HG03378 (cell line): ENCODE results near the gene SLC25A6.
"Not testable (repeated sequence)": the region's sequence is repeated elsewhere in the genome, so short reads cannot be mapped to it uniquely, and the experiment has no call there.

Experiments used
- ATAC-seq: cut with Tn5 transposase; IDR thresholded peaks from one replicate; pipeline ENCODE4 v1.9.1; 2021; ENCODE audit warnings: mild to moderate bottlenecking, moderate library complexity; ENCODE audit not compliant: unreplicated experiment

SLC25A6 gene

DNA sequence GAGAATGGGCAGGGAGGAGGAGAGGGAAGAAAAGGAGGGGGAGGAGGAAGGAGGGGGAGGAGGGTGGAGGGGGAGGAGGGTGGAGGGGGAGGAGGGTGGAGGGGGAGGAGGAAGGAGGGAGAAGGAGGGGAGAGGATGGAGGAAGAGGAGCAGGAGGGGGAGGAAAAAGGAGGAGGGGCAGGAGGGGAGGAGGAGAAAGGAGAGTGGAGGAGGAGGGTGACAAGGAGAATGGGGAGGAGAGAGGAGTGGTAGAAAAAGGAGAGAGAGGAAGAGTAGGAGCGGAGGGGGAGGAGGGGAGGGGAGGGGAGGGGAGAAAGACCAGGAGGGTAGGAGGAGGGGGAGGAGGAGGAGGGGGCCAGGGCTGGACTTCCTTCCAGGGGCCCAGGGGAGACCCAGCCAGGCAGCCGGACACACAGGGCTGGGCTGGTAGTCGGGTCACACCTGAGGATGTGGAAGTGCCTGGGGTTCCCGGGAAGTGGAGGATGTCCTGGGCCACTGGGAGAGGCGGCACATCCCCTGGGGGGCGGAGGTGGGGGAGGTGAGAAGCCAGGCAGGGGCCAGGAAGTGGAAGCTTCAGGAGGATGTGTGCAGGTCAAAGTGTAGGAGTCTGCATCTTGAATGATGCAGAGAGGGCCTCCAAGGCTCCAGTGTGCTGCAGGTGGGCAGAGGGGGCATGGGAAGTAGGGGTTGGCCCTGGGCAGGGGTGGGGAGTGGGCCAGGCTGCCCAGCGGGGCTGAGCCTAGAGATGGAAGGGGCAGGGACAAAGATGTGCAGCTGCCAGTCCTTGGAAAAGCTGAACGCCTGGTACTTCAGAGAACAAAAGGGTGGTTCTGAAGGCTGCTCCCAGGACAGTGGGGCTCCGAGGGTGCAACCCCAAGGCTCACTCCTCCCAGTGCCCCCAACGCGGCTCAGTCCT, 36.5 kb downstream of the SLC25A6 start:
- ATAC-seq: no peak

DNA sequence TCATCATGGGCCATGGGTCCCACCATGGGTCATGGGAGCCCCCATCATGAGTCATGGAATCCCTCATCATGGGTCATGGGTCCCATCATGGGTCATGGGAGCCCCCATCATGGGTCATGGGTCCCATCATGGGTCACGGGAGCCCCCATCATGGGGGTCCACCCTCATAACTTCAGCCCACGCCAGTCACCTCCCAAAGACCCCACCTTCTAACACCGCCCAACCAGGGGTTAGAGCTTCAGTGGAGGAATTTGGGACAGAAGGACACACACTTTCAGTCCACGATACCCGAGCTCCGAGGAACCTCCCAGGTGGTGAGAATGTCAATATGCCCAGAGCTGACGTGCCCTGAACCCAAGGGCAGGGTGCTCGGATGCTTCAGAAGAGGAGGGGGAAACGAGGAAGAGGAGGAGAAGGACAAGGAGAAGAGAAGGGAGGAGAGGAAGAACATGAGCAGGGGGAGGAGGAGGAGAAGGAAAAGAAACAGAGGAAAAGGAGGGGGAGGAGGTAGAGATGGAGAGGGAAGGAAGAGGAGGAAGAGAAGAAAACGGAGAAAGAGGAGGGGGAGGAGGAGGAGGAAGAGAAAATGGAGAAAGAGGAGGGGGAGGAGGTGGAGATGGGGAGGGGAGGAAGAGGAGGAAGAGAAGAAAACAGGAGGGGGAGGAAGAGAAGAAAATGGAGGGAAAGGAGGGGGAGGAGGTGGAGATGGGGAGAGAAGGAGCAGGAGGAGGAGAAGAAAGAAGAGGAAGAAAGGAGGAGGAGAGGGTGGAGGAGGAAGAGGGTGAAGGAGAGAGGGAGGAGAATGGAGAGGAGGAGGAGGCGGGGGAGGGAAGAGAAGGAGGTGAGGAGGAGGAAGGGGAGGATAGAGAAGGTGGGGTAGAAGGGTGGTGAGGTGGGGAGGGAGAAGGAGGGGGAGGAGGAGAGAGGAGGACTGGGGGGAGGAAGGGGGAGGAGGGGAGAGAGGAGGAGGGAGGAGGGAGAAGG, 37.6 kb downstream of the SLC25A6 start:
- ATAC-seq: no peak

DNA sequence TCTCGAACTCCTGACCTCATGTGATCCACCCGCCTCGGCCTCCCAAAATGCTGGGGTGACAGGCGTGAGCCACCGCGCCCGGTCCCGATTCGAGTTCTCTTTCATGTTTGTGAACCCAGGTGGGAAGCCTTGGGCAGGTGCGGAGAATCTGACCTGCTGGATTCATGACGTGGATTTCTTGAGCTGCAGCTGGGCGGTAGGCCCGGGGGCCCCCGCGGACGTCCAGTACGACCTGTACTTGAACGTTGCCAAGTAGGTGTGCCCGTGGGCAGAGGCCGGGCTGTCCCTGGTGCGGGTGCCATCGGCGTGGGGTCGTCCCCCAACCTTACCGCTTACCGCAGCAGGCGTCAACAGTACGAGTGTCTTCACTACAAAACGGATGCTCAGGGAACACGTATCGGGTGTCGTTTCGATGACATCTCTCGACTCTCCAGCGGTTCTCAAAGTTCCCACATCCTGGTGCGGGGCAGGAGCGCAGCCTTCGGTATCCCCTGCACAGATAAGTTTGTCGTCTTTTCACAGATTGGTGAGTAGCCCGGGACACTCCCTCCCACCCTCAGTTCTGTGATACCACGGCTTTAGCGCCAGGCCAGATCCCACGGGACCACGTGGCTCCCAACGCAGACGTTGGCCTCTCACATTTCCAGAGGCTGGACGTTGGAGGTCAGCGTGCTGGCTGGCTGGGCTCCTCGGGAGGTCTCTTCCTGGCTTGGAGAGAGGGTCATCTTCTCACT, 39.8 kb downstream of the SLC25A6 start:
- no peak for ATAC-seq

DNA sequence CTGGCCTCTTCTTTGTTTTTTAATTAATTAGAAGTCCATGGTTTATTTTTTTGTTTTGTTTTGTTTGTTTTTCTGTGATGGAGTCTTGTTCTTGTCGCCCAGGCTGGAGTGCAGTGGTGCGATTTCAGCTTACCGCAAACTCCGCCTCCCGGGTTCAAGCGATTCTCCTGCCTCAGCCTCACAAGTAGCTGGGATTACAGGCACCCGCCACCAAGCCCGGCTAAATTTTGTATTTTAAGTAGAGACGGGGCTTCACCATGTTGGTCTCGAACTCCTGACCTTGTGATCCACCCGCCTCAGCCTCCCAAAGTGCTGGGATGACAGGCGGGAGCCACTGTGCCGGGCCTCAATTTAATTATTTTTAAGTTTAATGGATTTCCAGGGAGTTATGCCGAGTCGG, 42.3 kb downstream of the SLC25A6 start:
- ATAC-seq: not testable (repeated sequence)

DNA sequence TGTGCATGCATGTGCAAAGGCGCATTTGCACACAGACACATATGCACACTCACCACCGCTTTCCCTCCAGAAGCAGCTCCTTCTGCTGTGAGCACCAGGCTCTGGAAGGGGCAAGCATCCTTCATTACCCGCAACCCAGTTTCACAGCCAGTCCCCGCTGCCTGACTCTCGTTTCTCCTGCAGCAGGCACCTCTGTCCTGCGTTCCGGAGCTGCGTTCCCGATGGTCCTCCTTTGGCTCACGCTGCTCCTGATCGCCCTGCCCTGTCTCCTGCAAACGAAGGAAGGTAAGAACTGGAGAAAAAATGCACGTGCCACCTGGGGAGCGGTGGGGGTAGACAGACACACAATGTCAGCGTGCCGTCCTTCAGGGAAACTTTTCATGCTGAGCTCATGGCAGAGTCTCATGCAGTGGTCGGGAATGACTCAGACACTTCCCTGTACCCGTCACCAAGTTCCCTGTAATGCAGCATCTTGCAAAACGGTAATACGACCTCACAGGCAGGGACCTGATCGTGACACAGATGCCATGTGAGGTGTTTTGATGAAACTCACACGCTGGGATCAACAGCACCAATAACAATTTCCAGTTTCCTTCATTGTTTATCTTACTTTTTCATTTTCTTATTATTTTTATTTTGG, 50.2 kb downstream of the SLC25A6 start:
- ATAC-seq: no peak

DNA sequence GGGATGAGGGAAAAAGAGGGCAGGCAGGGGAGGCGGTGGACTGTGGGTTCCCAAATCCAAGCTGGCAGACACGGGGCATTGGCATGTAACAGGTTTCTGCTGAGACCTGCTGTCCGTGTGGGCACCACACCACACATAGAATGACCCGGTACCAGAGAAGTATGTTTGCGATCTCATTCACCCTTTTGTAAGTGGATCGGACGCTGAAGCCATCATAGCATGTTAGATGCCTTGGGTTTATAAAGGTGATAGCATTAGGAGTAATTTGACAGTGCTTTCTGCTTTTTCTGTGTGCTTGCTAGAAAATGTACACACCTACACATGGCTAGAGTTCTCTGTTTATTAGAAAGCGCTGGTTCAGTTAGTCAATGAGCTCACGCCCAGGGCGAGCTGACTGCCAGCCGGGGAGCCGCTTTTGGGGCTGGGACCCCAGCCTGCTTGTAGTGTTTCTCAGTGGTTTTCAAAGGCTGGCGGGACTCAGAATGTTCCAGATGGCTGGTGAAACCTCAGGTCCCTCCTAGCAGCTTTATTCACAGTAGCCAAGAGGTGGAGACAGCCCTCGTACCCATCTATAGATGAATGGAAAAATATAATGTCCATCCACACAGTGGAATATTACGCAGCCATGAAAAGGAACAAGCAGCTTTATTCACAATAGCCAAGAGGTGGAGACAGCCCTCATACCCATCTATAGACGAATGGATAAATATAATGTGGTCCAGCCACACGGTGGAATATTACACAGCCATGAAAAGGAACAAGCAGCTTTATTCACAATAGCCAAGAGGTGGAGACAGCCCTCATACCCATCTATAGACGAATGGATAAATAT, 54.7 kb downstream of the SLC25A6 start:
- peak; percentile 31 for ATAC-seq

DNA sequence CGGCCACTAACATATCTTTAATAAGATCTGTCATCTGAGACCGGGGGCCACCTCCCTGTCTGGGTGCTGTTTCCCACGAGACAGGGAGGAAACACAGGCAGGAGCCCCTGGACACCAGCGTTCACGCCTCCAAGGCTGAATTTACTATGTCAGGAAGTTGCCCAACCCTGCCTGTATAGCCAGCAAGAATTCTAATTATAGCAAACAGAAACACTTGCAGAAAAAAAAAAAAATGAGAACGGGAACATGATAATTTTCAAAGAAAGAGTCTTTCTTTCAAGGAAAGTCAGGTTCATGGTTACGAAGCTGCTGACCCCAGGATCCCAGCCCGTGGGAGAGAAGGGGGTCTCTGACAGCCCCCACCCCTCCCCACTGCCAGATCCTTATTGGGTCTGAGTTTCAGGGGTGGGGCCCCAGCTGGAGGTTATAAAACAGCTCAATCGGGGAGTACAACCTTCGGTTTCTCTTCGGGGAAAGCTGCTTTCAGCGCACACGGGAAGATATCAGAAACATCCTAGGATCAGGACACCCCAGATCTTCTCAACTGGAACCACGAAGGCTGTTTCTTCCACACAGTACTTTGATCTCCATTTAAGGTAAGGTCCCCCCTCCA, 55.5 kb downstream of the SLC25A6 start, which contains the start of gene IL3RA:
TSS of gene IL3RA (plus strand) at position 455 of the 613 bp plus-strand sequence. CDS start 4,981 bp downstream, outside the sequence.
- ATAC-seq: peak; percentile 50
